ENCODE data around the gene OR9G1. TPM values are rescaled to one million over a fixed set of nuclear protein-coding genes. Genes with fewer than 3 reads are reported as not detected.

OR9G1 gene
- total and polyA plus RNA-seq, 9 of the 15 experiments (the other 6 are each of a cell fraction or from before 2014, with no cell fraction given): not detected

DNA sequence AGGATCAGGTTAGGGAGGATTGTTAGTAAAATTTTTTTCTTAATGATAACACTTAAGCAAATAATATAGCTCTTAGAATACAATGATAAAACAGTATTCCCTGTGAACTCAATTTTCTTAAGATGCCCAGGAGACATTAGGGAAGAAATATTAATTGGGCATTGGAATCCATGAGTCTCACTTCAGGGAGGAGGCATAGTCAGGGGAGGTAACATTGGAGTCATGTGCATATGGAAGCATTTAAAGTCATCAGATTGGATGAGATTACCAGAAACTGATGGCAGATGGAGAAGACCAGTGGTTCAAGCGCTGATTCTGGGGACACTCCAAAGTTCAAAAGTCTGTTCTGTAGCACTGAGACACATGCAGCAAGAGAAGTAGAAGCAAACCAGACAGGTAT is at the start of gene OR9G1 (continued):
- no peak for TF ChIP-seq ZNF609 (CRISPR knock-in tag; IDR thresholded peaks at IDR 0.05; ENCODE audit: borderline replicate concordance)
- no peak for TF ChIP-seq POLR3G (IDR thresholded peaks at IDR 0.05; ENCODE audit: extremely low read depth, insufficient read length, insufficient replicate concordance)
- no peak for TF ChIP-seq ZNF146 (CRISPR knock-in tag; IDR thresholded peaks at IDR 0.05; ENCODE audit: unreplicated experiment)
- TF ChIP-seq, protein P1, sequence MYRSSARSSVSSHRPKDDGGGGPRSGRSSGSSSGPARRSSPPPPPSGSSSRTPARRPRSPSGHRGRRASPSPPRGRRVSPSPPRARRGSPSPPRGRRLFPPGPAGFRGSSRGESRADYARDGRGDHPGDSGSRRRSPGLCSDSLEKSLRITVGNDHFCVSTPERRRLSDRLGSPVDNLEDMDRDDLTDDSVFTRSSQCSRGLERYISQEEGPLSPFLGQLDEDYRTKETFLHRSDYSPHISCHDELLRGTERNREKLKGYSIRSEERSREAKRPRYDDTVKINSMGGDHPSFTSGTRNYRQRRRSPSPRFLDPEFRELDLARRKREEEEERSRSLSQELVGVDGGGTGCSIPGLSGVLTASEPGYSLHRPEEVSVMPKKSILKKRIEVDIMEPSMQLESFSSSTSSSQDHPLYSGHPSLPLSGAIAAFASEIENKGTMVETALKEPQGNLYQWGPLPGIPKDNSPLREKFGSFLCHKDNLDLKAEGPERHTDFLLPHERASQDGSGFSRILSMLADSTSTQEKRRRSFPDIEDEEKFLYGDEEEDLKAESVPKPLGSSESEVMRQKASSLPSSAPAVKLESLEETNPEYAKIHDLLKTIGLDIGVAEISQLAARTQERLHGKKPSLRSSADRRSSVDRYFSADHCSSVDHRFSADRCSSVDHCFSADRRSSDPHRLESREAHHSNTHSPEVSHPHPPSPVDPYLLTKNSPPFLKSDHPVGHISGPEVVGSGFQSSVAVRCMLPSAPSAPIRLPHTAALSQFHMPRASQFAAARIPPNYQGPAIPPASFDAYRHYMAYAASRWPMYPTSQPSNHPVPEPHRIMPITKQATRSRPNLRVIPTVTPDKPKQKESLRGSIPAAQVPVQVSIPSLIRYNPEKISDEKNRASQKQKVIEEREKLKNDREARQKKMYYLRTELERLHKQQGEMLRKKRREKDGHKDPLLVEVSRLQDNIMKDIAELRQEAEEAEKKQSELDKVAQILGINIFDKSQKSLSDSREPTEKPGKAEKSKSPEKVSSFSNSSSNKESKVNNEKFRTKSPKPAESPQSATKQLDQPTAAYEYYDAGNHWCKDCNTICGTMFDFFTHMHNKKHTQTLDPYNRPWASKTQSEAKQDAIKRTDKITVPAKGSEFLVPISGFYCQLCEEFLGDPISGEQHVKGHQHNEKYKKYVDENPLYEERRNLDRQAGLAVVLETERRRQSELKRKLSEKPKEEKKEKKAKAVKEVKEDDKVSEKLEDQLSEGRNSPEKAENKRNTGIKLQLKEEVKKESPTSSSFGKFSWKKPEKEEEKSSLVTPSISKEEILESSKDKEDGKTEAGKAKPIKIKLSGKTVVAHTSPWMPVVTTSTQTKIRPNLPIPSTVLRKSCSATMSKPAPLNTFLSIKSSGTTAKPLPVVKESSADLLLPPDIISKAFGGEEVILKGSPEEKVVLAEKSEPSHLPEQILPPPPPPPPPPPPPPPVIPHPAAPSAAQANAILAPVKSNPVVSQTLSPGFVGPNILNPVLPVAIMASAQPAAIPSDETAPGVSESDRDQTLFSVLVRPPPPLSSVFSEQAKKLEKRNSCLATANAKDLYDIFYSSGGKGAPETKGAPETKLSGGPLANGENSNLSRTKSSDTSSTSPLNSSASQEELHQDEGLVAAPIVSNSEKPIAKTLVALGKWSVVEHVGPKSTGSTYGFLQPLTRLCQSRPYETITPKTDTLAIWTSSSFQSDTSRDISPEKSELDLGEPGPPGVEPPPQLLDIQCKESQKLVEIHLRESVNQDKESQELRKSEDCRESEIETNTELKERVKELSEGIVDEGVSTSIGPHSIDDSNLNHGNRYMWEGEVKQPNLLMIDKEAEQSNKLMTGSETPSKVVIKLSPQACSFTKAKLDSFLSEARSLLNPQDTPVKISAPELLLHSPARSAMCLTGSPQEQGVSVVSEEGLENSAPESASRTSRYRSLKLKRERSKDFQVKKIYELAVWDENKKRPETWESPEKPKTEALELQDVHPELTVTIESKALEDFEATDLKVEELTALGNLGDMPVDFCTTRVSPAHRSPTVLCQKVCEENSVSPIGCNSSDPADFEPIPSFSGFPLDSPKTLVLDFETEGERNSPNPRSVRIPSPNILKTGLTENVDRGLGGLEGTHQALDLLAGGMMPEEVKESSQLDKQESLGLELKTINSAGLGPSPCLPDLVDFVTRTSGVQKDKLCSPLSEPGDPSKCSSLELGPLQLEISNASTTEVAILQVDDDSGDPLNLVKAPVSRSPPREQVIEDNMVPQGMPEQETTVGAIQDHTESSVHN (IDR thresholded peaks at IDR 0.05; ENCODE audit: borderline replicate concordance in 1 of 2, low read depth in 1 of 2): no peak
- TF ChIP-seq SUPT5H (IDR thresholded peaks at IDR 0.05): no peak
- no peak for TF ChIP-seq SREBF1 (IDR thresholded peaks at IDR 0.05; ENCODE audit: borderline replicate concordance, low read depth, low read length)

Measured in K562 (cell line).